Nephron progenitor cell (in vitro differentiated cells): Measurements from ENCODE around the gene HBA2.
"Not testable (repeated sequence)": the region's sequence is repeated elsewhere in the genome, so short reads cannot be mapped to it uniquely, and the experiment has no call there.

Experiments used
- DNase-seq: peaks from one replicate; pipeline ENCODE4 v3.0.0; 2021
- H3K27ac Mint-ChIP-seq: 2 replicates; pipeline ENCODE4 v1.8.0; 2021; ENCODE audit warnings: mild to moderate bottlenecking, moderate library complexity, mixed read lengths
- H3K27me3 Mint-ChIP-seq: 2 replicates; pipeline ENCODE4 v1.8.0; 2021; ENCODE audit warnings: mild to moderate bottlenecking, low read depth, mixed read lengths; ENCODE audit not compliant: poor library complexity
- H3K36me3 Mint-ChIP-seq: 2 replicates; pipeline ENCODE4 v1.8.0; 2021; ENCODE audit warnings: low read depth, mixed read lengths
- H3K4me1 Mint-ChIP-seq: 2 replicates; pipeline ENCODE4 v1.8.0; 2021; ENCODE audit warnings: mixed read lengths
- H3K4me3 Mint-ChIP-seq: 2 replicates; pipeline ENCODE4 v1.8.0; 2021; ENCODE audit warnings: mild to moderate bottlenecking, moderate library complexity, mixed read lengths
- H3K9me3 Mint-ChIP-seq: 2 replicates; pipeline ENCODE4 v1.8.0; 2021; ENCODE audit warnings: mild to moderate bottlenecking, moderate library complexity, mixed read lengths
- CTCF ChIP-seq: fragments of 200-600 bp; sonication (generic); IDR thresholded peaks from 2 replicates; pipeline ENCODE4 v1.5.0; 2021; ENCODE audit warnings: antibody characterized with exemption

The HBA2 gene

GRCh38 chr16:164134-164823 lies 8.4 kb upstream of the HBA2 start:
- not testable (repeated sequence) for H3K27ac Mint-ChIP-seq, DNase-seq, H3K9me3 Mint-ChIP-seq, H3K4me1 Mint-ChIP-seq, H3K36me3 Mint-ChIP-seq, H3K4me3 Mint-ChIP-seq
- H3K27me3 Mint-ChIP-seq, result peaks cover 91% of the 10 kb centered on the region

- Mint-ChIP-seq H3K27ac (no peak overlapping the region), H3K4me1 (no peaks in the 10 kb centered on the region), H3K4me3 (peak overlapping the region; percentile 20), H3K36me3 (no peaks in the 10 kb centered on the region), H3K27me3 (peaks cover 91% of the 10 kb centered on the region), H3K9me3 (no peaks in the 10 kb centered on the region)
- no peak for TF ChIP-seq CTCF
- no peak for DNase-seq
Measured at GRCh38 chr16:164827-165538, 7.7 kb upstream of the HBA2 start.

GRCh38 chr16:165539-166374 lies 6.9 kb upstream of the HBA2 start, which contains the start of gene HBM:
TSS of gene HBM (plus strand) at chr16:165978. CDS start at chr16:165998, 20 bp downstream.
- H3K27me3 Mint-ChIP-seq, result peaks cover 91% of the 10 kb centered on the region
- no peak for DNase-seq
- no peaks in the 10 kb centered on the region for H3K9me3 Mint-ChIP-seq
- H3K36me3 Mint-ChIP-seq, result no peaks in the 10 kb centered on the region
- no peak within 1 kb of the TSS for H3K27ac Mint-ChIP-seq
- no peak for TF ChIP-seq CTCF
- H3K4me1 Mint-ChIP-seq, result no peaks in the 10 kb centered on the region
- peak within 1 kb of the TSS; percentile 20 for H3K4me3 Mint-ChIP-seq

- no peaks in the 10 kb centered on the region for H3K9me3 Mint-ChIP-seq
- no peak for TF ChIP-seq CTCF
- peaks cover 91% of the 10 kb centered on the region for H3K27me3 Mint-ChIP-seq
- no peak overlapping the region for H3K27ac Mint-ChIP-seq
- no peak overlapping the region for H3K4me3 Mint-ChIP-seq
- no peaks in the 10 kb centered on the region for H3K4me1 Mint-ChIP-seq
- no peak for DNase-seq
- H3K36me3 Mint-ChIP-seq, result no peaks in the 10 kb centered on the region
Measured at GRCh38 chr16:166375-167121, 6.1 kb upstream of the HBA2 start.

GRCh38 chr16:167122-167690 lies 5.5 kb upstream of the HBA2 start:
- Mint-ChIP-seq H3K9me3 (no peaks in the 10 kb centered on the region), H3K36me3 (no peaks in the 10 kb centered on the region), H3K27ac (no peak overlapping the region), H3K27me3 (peaks cover 91% of the 10 kb centered on the region), H3K4me1 (no peaks in the 10 kb centered on the region), H3K4me3 (no peak overlapping the region)
- no peak for TF ChIP-seq CTCF
- DNase-seq, result no peak
